ENCODE results near the gene NFKBIZ. TPM values are rescaled to one million over a fixed set of nuclear protein-coding genes. Genes with fewer than 3 reads are reported as not detected.

Gene NFKBIZ
- total RNA-seq, 1 donor from 2014 or later: 8.9 TPM

GRCh38 chr3:101829437-101829830, 19.9 kb upstream of the NFKBIZ start:
- no peak overlapping the region for H3K27ac Mint-ChIP-seq (ENCODE audit: unreplicated experiment)
- peaks cover 17% of the 10 kb centered on the region for H3K4me1 Mint-ChIP-seq (ENCODE audit: low read depth, unreplicated experiment)
- DNase-seq: no peak
- no peaks in the 10 kb centered on the region for H3K36me3 Mint-ChIP-seq (ENCODE audit: unreplicated experiment)
- H3K4me3 Mint-ChIP-seq (ENCODE audit: unreplicated experiment): no peak overlapping the region
- peaks cover 2% of the 10 kb centered on the region for H3K9me3 Mint-ChIP-seq (ENCODE audit: unreplicated experiment)
- TF ChIP-seq CTCF (IDR thresholded peaks at IDR 0.05; ENCODE audit: partially characterized antibody, unreplicated experiment): no peak
- H3K27me3 Mint-ChIP-seq (ENCODE audit: unreplicated experiment): peaks cover 2% of the 10 kb centered on the region

GRCh38 chr3:101829874-101830273, 19.4 kb upstream of the NFKBIZ start:
- TF ChIP-seq CTCF (IDR thresholded peaks at IDR 0.05; ENCODE audit: partially characterized antibody, unreplicated experiment): no peak
- Mint-ChIP-seq H3K27ac (ENCODE audit: unreplicated experiment) (no peak overlapping the region), H3K4me3 (ENCODE audit: unreplicated experiment) (no peak overlapping the region), H3K27me3 (ENCODE audit: unreplicated experiment) (peaks cover 2% of the 10 kb centered on the region), H3K4me1 (ENCODE audit: low read depth, unreplicated experiment) (peaks cover 17% of the 10 kb centered on the region), H3K36me3 (ENCODE audit: unreplicated experiment) (no peaks in the 10 kb centered on the region), H3K9me3 (ENCODE audit: unreplicated experiment) (peaks cover 2% of the 10 kb centered on the region)
- no peak for DNase-seq

- no peak for TF ChIP-seq CTCF (IDR thresholded peaks at IDR 0.05; ENCODE audit: partially characterized antibody, unreplicated experiment)
- no peaks in the 10 kb centered on the region for H3K36me3 Mint-ChIP-seq (ENCODE audit: unreplicated experiment)
- peaks cover 2% of the 10 kb centered on the region for H3K27me3 Mint-ChIP-seq (ENCODE audit: unreplicated experiment)
- H3K9me3 Mint-ChIP-seq (ENCODE audit: unreplicated experiment): peaks cover 2% of the 10 kb centered on the region
- H3K4me1 Mint-ChIP-seq (ENCODE audit: low read depth, unreplicated experiment): peaks cover 8% of the 10 kb centered on the region
- no peak overlapping the region for H3K4me3 Mint-ChIP-seq (ENCODE audit: unreplicated experiment)
- no peak for DNase-seq
- no peak overlapping the region for H3K27ac Mint-ChIP-seq (ENCODE audit: unreplicated experiment)
Measured at GRCh38 chr3:101833446-101833974, 15.8 kb upstream of the NFKBIZ start.

- no peak overlapping the region for H3K4me3 Mint-ChIP-seq (ENCODE audit: unreplicated experiment)
- peaks cover 2% of the 10 kb centered on the region for H3K27me3 Mint-ChIP-seq (ENCODE audit: unreplicated experiment)
- no peaks in the 10 kb centered on the region for H3K36me3 Mint-ChIP-seq (ENCODE audit: unreplicated experiment)
- DNase-seq: no peak
- TF ChIP-seq CTCF (IDR thresholded peaks at IDR 0.05; ENCODE audit: partially characterized antibody, unreplicated experiment): no peak
- no peak overlapping the region for H3K27ac Mint-ChIP-seq (ENCODE audit: unreplicated experiment)
- peaks cover 2% of the 10 kb centered on the region for H3K9me3 Mint-ChIP-seq (ENCODE audit: unreplicated experiment)
- H3K4me1 Mint-ChIP-seq (ENCODE audit: low read depth, unreplicated experiment): no peaks in the 10 kb centered on the region
Measured at GRCh38 chr3:101835676-101836075, 13.6 kb upstream of the NFKBIZ start.

- Mint-ChIP-seq H3K4me1 (ENCODE audit: low read depth, unreplicated experiment) (no peaks in the 10 kb centered on the region), H3K9me3 (ENCODE audit: unreplicated experiment) (peaks cover 2% of the 10 kb centered on the region), H3K4me3 (ENCODE audit: unreplicated experiment) (no peak overlapping the region), H3K36me3 (ENCODE audit: unreplicated experiment) (no peaks in the 10 kb centered on the region), H3K27me3 (ENCODE audit: unreplicated experiment) (peaks cover 2% of the 10 kb centered on the region), H3K27ac (ENCODE audit: unreplicated experiment) (no peak overlapping the region)
- TF ChIP-seq CTCF (IDR thresholded peaks at IDR 0.05; ENCODE audit: partially characterized antibody, unreplicated experiment): no peak
- no peak for DNase-seq
Measured at GRCh38 chr3:101836160-101836559, 13.2 kb upstream of the NFKBIZ start.

All from glutamatergic neuron (in vitro differentiated cells).